HCT116 (cell line): ENCODE measurements around the gene HERC3. TPM values are rescaled to one million over a fixed set of nuclear protein-coding genes. Genes with fewer than 3 reads are reported as not detected.

Source experiments
- ATAC-seq: fragments of 200-7000 bp; cut with Tn5 transposase; 2 replicates; pipeline ENCODE4 v1.9.1; 2020; ENCODE audit warnings: mild to moderate bottlenecking, moderate library complexity
- BruUV-seq: library from RNA; stranded (reverse); fragments of 400-500 nt; replicated peaks from 2 replicates; lab custom pipeline; 2021; lab: Mats Ljungman, UMichigan
- CTCF ChIA-PET: fragments of 300-600 bp; sonication (Branson Sonifier 250); formaldehyde crosslinking; loops from one replicate; lab custom pipeline; 2021; ENCODE audit warnings: antibody characterized with exemption; lab: Charles Lee
- POLR2A ChIA-PET: fragments of 300-600, 350-600 bp; sonication (Branson Sonifier 250); formaldehyde crosslinking; loops from one replicate; lab custom pipeline; 2021; ENCODE audit warnings: antibody characterized with exemption; lab: Charles Lee
- RAD21 ChIA-PET, 2 experiments: fragments of 300-600 bp; sonication (Branson Sonifier 250); formaldehyde crosslinking; loops; one replicate each; lab custom pipeline; 2023; ENCODE audit warnings: low total read pairs in 2 of 2; ENCODE audit not compliant: uncharacterized antibody in 2 of 2, unreplicated experiment in 2 of 2, low non-redundant PET in 1 of 2; lab: Charles Lee
- DNase-seq: peaks from one replicate; pipeline ENCODE4 v3.0.0-alpha.2; 2010; ENCODE audit warnings: low read depth, low spot score
- H2AFZ ChIP-seq: fragments of 200-600 bp; shearing (Covaris generic), sonication (generic); 2 replicates; pipeline ENCODE4 v1.6.1; 2017; ENCODE audit warnings: low read depth, mixed run types, mixed read lengths, antibody characterized with exemption, low read length; ENCODE audit not compliant: poor library complexity, severe bottlenecking
- H3K27ac ChIP-seq: 2 replicates; pipeline ENCODE4 v1.5.1; 2012; ENCODE audit warnings: low read depth, low read length
- H3K27me3 ChIP-seq: fragments of 200-600 bp; sonication (generic); 2 replicates; pipeline ENCODE4 v1.6.1; 2016; ENCODE audit warnings: mixed run types, low read length, mixed read lengths; ENCODE audit not compliant: insufficient read depth
- H3K36me3 ChIP-seq, 2 experiments: fragments of 200-500 bp in 1 of 2; fragments of 200-600 bp in 1 of 2; sonication (Bioruptor generic) in 1 of 2; sonication (generic) in 1 of 2; 2 replicates each; pipeline versions ENCODE4 v1.5.1 to v1.6.1; 2014 to 2016; ENCODE audit warnings: low read length in 2 of 2, inconsistent platforms in 1 of 2, mixed read lengths in 1 of 2, mixed run types in 1 of 2; ENCODE audit not compliant: insufficient read depth in 2 of 2, control insufficient read depth in 1 of 2
- H3K4me1 ChIP-seq, 2 experiments: fragments of 200-600 bp in 1 of 2; sonication (generic) in 1 of 2; 2 replicates each; pipeline versions ENCODE4 v1.5.1 to v1.6.1; 2012 to 2017; ENCODE audit warnings: low read length in 2 of 2, inconsistent platforms in 1 of 2, mild to moderate bottlenecking in 1 of 2, mixed read lengths in 1 of 2, mixed run types in 1 of 2, moderate library complexity in 1 of 2; ENCODE audit not compliant: insufficient read depth in 2 of 2, control insufficient read depth in 1 of 2
- H3K4me2 ChIP-seq: fragments of 200-600 bp; sonication (generic); 2 replicates; pipeline ENCODE4 v1.6.1; 2017; ENCODE audit warnings: mixed run types, low read length, mixed read lengths
- H3K4me3 ChIP-seq, 2 experiments: fragments of 200-600 bp in 1 of 2; sonication (generic) in 1 of 2; replicated peaks in 1 of 2; 2 replicates each; pipeline ENCODE4 v1.5.1; 2011 to 2016; ENCODE audit warnings: low read length in 2 of 2, control low read depth in 1 of 2, low read depth in 1 of 2, mild to moderate bottlenecking in 1 of 2, mixed read lengths in 1 of 2, mixed run types in 1 of 2
- H3K79me2 ChIP-seq: fragments of 200-600 bp; sonication (generic); 2 replicates; pipeline ENCODE4 v1.6.1; 2017; ENCODE audit warnings: mild to moderate bottlenecking, mixed run types, low read length, moderate library complexity, mixed read lengths; ENCODE audit not compliant: insufficient read depth
- H3K9ac ChIP-seq: fragments of 200-600 bp; sonication (generic); 2 replicates; pipeline ENCODE4 v1.6.1; 2016; ENCODE audit warnings: low read length, mixed read lengths
- H3K9me2 ChIP-seq: fragments of 200-600 bp; sonication (generic), shearing (Covaris generic); 2 replicates; pipeline ENCODE4 v1.6.1; 2017; ENCODE audit warnings: mixed run types, mild to moderate bottlenecking, moderate library complexity; ENCODE audit not compliant: insufficient read depth
- H3K9me3 ChIP-seq, 2 experiments: fragments of 200-500 bp in 1 of 2; fragments of 200-600 bp in 1 of 2; sonication (Bioruptor generic) in 1 of 2; sonication (generic) in 1 of 2; 2 replicates each; pipeline ENCODE4 v1.6.1; 2014 to 2017; ENCODE audit warnings: low read length in 2 of 2, mixed read lengths in 2 of 2, inconsistent platforms in 1 of 2, low read depth in 1 of 2, mild to moderate bottlenecking in 1 of 2, mixed run types in 1 of 2, moderate library complexity in 1 of 2; ENCODE audit not compliant: control insufficient read depth in 1 of 2, insufficient read depth in 1 of 2
- H4K20me1 ChIP-seq: fragments of 200-600 bp; sonication (generic), shearing (Covaris generic); 2 replicates; pipeline ENCODE4 v1.6.1; 2017; ENCODE audit warnings: mixed run types, mild to moderate bottlenecking, moderate library complexity; ENCODE audit not compliant: insufficient read depth
- CEBPB ChIP-seq: IDR thresholded peaks from 2 replicates; pipeline ENCODE4 v1.6.1; 2012; ENCODE audit warnings: low read depth
- ELF1 ChIP-seq: IDR thresholded peaks from 2 replicates; pipeline ENCODE4 v1.6.1; 2012; ENCODE audit warnings: low read depth, borderline replicate concordance
- EZH2 ChIP-seq: fragments of 200-600 bp; sonication (generic); IDR thresholded peaks from 2 replicates; pipeline ENCODE4 v1.6.1; 2017; ENCODE audit warnings: antibody characterized with exemption, mixed run types
- EZH2phosphoT487 ChIP-seq: fragments of 200-600 bp; IDR thresholded peaks from 2 replicates; pipeline ENCODE4 v1.6.1; 2018; ENCODE audit warnings: antibody characterized with exemption, borderline replicate concordance
- FOSL1 ChIP-seq: IDR thresholded peaks from 2 replicates; pipeline ENCODE4 v1.6.1; 2012; ENCODE audit warnings: low read depth
- POLR2A ChIP-seq: IDR thresholded peaks from 2 replicates; pipeline ENCODE4 v1.7.0; 2011; ENCODE audit warnings: borderline replicate concordance; ENCODE audit not compliant: insufficient read depth, insufficient read length; ENCODE audit errors: extremely low read depth
- SIN3A ChIP-seq: IDR thresholded peaks from 2 replicates; pipeline ENCODE4 v1.6.1; 2012; ENCODE audit warnings: low read depth
- SP1 ChIP-seq: IDR thresholded peaks from 2 replicates; pipeline ENCODE4 v1.6.1; 2012; ENCODE audit warnings: low read depth
- intact Hi-C: fragments of 100-400 bp; cut with micrococcal nuclease; formaldehyde crosslinking; loops from 2 replicates; pipeline ENCODE4 v1.10.0; 2022
- total RNA-seq: library from RNA; stranded (reverse); gene quantifications from one replicate; pipeline ENCODE4 v1.2.1, GENCODE V29; 2021; ENCODE audit not compliant: unreplicated experiment
- TF ChIP-seq, protein P1 (sequence below): IDR thresholded peaks from 2 replicates; pipeline ENCODE4 v1.6.1; 2011; ENCODE audit warnings: mild to moderate bottlenecking, low read length, moderate library complexity; ENCODE audit not compliant: insufficient replicate concordance; ENCODE audit errors: extremely low read depth

Gene HERC3
- total RNA-seq, 1 experiment from 2014 or later, result 10.8 TPM

DNA sequence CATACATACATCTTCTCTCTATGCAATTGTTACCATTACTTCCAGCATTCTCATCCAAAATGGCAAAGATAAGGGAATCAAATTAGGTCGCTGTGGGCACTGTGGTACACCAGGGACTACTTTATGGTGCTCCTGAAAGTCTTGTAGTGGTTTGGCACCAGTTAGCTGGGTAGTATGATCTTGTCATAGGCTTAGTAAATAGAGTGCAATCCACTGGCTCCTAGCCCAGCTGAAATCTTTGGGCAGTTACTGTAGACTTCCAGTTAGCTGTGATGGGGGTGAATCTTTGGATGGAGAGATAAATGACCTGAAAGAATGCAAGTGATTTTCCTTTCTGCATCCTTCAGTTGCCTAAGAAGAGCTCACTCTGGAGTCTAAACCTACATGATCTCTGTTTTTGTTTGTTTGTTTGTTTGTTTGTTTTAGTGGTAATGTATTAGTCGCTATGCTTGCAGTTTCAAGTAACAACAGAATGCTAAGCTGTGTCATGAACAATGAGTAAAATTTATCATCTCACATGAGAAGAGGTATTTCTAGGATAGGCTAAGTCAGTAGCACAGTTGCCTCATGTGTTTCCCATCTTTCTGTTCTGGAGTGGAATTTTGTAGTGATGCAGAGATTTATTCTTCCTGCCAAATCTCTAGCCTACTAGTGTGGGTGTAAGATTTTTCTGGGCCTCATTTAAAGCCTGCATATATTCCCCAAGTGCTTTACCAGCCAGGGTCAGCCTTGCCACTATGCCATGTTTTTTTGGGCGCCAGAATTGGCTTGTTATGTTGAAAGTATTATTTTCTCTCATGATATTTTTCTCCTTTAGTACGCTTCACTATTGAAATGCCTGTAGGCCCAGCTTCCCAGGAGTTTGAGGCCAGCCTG, 24.2 kb downstream of the HERC3 start:
- no peaks in the 10 kb centered on the region for H3K79me2 ChIP-seq
- no peaks in the 10 kb centered on the region for H3K27me3 ChIP-seq
- RAD21 ChIA-PET, result no interaction called here
- no peaks in the 10 kb centered on the region for H3K36me3 ChIP-seq
- H3K9me2 ChIP-seq, result no peaks in the 10 kb centered on the region
- H4K20me1 ChIP-seq, result no peaks in the 10 kb centered on the region
- DNase-seq (no peak), ATAC-seq (no peak)
- peaks cover 8 to 23% of the 10 kb centered on the region in 2 experiments for H3K4me1 ChIP-seq
- TF ChIP-seq SIN3A (no peak), ELF1 (no peak), FOSL1 (no peak), EZH2phosphoT487 (no peak), EZH2 (no peak), CEBPB (no peak)
- POLR2A ChIA-PET, result no interaction called here
- CTCF ChIA-PET, result no interaction called here
- H2AFZ ChIP-seq, result no peak overlapping the region
- no peak overlapping the region for H3K4me2 ChIP-seq
- intact Hi-C loops, result no loop called here
- H3K27ac ChIP-seq, result no peak overlapping the region
- no peaks in the 10 kb centered on the region for H3K9me3 ChIP-seq
- no peak overlapping the region for H3K4me3 ChIP-seq
- BruUV-seq, result no TSS peak
- no peak overlapping the region for H3K9ac ChIP-seq

DNA sequence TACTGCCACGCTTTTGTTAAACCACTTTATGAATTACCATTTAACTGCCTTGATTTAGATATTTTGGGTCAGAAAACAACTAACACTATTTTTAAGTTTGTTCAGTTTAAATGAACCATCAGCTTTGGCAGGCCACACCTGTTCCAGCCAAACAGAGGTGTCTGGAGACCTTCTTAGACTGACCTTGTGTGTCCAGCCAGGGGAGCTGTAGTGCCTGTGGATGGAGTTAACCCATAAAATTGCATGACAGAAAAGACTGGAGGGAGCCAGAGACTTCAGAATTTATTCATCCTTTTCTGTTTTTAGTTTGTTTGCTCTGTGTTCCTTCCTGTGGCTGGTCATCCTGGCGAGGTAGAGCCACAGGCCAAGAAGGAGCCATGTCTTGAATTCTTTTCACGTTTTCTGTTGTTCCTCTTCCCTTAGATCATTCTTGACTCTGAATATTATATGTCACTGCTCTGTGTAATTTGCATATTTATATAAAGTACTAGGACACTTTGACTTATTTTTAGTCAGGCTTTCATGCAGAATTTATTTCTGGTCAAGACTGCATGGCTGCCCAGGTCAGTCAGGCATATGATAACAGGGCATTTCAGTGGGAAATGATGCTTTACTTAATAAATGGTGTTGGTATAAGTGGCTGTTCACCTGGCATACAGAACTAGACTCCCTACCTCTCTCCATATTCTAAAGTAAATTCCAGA, 26.7 kb downstream of the HERC3 start:
- H3K4me1 ChIP-seq, result peaks cover 0 to 5% of the 10 kb centered on the region in 2 experiments; a peak in 2 of 4 replicates

More for the DNA sequence above, 26.7 kb downstream of the HERC3 start:
- H3K79me2 ChIP-seq, result no peaks in the 10 kb centered on the region
- H3K27me3 ChIP-seq, result no peaks in the 10 kb centered on the region
- no peaks in the 10 kb centered on the region for H3K36me3 ChIP-seq
- no peaks in the 10 kb centered on the region for H3K9me2 ChIP-seq
- no peaks in the 10 kb centered on the region for H3K9me3 ChIP-seq
- H3K9ac ChIP-seq, result no peak overlapping the region
- no peak overlapping the region for H2AFZ ChIP-seq
- H3K27ac ChIP-seq, result no peak overlapping the region
- no peak for DNase-seq
- H4K20me1 ChIP-seq, result no peaks in the 10 kb centered on the region
- ChIA-PET CTCF (no interaction called here), POLR2A (no interaction called here), RAD21 (no interaction called here)
- TF ChIP-seq, protein P1, sequence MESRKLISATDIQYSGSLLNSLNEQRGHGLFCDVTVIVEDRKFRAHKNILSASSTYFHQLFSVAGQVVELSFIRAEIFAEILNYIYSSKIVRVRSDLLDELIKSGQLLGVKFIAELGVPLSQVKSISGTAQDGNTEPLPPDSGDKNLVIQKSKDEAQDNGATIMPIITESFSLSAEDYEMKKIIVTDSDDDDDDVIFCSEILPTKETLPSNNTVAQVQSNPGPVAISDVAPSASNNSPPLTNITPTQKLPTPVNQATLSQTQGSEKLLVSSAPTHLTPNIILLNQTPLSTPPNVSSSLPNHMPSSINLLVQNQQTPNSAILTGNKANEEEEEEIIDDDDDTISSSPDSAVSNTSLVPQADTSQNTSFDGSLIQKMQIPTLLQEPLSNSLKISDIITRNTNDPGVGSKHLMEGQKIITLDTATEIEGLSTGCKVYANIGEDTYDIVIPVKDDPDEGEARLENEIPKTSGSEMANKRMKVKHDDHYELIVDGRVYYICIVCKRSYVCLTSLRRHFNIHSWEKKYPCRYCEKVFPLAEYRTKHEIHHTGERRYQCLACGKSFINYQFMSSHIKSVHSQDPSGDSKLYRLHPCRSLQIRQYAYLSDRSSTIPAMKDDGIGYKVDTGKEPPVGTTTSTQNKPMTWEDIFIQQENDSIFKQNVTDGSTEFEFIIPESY, result no peak
- no peak for TF ChIP-seq SIN3A
- TF ChIP-seq SP1, result no peak
- TF ChIP-seq POLR2A, result no peak
- ATAC-seq, result no peak
- intact Hi-C loops, result no loop called here
- H3K4me3 ChIP-seq, result no peak overlapping the region
- BruUV-seq, result no TSS peak
- H3K4me2 ChIP-seq, result no peak overlapping the region
